GM19397 (cell line): Measurements from ENCODE around the gene TRPV4.

Experiments used
- ATAC-seq: cut with Tn5 transposase; IDR thresholded peaks from one replicate; pipeline ENCODE4 v1.9.1; 2021; ENCODE audit warnings: mild to moderate bottlenecking, moderate library complexity; ENCODE audit not compliant: unreplicated experiment

The TRPV4 gene

DNA sequence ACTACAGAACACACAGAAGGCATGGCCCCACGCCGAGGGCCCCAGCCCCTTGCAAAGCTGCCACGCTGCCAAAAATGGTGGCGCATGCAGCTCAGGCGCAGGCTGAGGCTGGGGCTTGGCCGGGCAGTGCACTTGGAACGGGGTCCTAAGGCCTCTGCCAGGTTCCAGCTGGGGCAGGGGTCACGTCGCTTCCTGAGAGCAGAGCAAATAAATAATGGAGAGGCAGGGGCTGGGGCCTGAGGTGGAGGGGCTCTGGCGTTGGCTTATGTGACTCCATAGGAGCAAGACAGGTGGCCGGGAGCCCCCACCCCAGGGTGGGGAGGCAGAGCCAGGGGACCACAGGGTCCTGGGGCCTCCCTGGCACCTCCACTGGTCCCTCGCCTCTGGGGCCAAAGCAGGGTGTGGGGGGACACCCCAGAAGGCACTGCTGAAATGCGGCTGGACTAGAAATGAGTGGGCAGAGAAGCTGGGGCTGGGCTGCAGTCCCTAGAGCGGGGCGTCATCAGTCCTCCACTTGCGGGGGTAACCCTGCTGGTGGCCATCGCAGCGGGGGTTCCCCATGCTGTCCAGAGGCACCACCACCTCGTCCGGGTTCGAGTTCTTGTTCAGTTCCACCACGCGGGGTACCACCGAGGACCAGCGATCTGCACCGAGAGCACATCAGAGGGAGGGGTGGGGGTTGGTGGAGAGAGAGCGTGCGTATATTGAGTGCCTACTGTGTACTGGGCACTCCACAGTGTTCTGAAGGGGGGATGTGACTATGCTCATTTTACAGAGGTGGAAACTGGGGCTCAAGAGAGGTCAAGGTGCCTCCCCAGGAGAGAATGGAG, 49.8 kb downstream of the TRPV4 start:
- ATAC-seq = no peak

GRCh38 chr12:109782326-109782703, 50.9 kb downstream of the TRPV4 start:
- no peak for ATAC-seq

- ATAC-seq = no peak
Observed at GRCh38 chr12:109781668-109782325, 51.4 kb downstream of the TRPV4 start.

DNA sequence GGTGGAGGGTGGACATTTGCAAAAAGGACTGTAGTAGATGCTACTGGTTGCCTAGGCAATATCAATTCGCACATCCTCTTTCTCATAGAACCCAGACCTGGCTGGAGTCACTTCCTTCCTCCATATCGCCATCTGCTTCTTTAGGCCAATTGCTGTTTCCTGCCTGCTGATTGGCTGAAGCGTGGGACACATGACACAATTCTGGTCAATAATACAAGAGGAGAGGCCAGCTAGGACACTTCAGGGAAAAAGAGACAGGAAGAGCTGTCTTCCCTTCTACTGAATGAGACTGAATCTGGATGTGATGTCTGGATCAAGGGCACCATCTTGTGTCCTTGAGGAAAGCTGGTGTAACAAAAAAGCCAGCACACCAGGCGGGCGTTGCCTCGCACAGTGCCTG, 53.8 kb downstream of the TRPV4 start:
- no peak for ATAC-seq

- ATAC-seq = no peak
Observed at GRCh38 chr12:109778684-109779083, 54.5 kb downstream of the TRPV4 start.

DNA sequence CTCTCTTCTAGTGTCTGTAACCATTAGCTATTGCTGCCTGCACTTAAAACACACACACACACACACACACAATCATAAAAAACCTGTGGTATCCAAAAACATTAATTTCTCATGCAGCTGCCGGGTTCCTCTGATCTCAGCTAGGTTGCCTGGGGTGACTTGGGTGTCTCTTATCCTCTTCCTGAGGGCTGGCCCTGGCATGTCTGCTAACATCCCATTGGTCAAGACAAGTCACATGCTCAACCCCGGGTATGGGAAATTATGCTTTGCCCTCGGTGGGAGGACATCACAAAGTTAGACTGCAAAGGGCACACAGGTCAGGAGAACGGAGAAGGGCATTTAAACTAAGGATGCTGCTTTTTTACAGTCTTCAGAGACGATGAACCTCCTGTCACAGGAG, 55.7 kb downstream of the TRPV4 start:
- no peak for ATAC-seq

GRCh38 chr12:109776624-109777023, 56.6 kb downstream of the TRPV4 start:
- no peak for ATAC-seq

GRCh38 chr12:109775172-109775881, 57.9 kb downstream of the TRPV4 start:
- ATAC-seq = no peak

DNA sequence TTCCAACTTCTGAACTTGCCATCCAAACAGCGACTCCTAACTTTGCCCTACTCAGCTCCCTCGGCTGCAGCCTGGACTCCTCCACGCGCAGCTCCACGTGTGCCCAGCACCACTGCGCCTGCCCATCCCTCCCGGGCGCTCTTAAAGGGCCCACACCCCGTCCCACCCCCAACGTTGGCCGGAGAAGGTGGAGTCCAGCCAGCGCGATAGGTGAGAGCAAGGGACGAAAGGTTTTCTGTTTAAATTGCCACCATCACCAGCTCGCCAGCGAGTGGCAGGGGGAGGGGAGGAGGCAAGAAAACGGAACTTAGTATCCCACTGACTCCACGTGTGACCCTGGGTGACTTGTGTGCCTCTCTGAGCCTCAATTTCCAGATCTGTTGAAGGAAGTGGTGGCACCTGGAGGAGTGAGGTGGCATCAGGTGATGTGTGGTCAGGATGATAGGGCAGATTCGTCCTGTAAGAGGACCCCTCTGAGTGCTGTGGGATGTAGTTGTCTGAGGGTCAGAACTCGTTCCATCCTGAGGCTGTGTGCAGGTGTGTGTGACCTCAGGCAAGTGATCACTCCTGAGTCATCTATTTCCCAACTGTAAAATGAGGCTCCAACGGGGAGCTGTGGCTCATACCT, 59.7 kb downstream of the TRPV4 start:
- no peak for ATAC-seq

DNA sequence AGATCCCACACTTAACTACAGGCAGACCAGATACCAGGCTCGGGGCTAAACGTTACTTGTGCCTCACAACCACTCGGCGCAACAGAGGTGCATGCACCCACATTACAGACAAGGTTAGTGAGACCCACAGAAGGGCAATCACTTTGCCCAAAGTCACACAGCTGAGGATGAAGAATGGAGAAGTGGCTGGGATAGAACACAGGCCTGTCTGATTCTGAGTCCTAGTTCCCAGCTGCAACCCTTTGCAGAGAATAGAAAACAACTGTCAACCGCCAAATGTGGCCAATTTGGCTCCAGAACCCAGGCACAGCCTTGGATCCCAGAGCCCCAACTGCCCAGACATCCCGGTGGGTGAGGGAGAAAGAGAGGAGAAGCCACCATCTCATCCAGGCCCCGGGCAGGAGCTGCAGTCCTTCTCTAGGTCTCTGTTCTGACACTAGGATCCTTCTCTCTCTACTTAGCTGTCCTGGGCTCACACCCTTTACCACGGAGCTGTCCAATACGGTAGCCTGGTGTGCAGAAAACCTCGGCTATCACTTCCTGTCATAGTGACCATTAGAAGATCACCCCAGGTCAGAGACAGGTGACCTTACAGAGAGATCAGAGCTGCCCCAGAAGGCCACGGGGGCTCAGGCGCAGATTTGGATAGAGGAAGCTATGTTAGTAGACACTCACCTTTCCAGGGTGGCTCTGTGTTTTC, 60.4 kb downstream of the TRPV4 start:
- ATAC-seq = no peak

DNA sequence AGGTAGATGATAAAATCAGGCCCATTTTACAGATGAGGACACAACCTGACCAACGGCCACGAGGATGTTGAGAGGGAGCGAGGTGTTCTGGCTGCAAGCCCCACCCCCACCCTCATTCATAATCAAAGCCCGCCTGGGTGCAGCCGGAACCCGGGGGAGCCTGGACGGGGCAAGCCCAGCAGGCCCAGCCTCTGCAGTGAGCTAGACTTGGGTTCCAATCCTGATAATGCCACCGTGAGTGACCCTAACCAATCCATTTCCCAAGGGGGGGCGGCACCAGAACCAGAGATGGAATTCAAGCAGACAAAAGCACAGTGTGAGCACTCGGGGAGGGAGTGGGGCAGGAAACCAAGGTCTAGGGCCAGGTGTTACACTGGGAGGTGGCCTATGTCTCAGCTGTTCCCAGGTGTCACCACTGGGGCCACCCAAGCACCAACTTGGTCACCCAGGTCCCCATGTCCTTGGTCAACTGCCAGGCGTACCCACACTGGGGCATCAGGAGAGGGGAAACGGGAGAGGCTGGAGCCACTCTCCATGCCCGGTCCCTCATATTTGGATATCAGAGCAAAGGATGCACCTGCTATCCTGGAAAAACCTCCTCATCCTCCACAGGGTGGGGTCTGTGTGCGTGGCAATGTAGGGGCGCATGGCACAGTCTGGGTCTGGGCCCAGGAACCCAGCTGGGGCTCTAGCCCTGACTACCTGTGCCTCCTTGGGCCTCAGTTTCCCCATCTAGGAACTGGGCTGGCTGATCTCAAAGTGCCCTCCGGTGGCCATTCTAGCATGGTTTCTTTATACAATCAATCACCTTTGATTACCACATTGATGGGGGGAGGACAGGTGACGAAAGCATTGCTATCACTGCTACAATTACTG, 61.2 kb downstream of the TRPV4 start:
- ATAC-seq = no peak

- no peak for ATAC-seq
Observed at GRCh38 chr12:109770861-109771670, 62.1 kb downstream of the TRPV4 start.

- no peak for ATAC-seq
Observed at GRCh38 chr12:109770104-109770860, 62.9 kb downstream of the TRPV4 start.

DNA sequence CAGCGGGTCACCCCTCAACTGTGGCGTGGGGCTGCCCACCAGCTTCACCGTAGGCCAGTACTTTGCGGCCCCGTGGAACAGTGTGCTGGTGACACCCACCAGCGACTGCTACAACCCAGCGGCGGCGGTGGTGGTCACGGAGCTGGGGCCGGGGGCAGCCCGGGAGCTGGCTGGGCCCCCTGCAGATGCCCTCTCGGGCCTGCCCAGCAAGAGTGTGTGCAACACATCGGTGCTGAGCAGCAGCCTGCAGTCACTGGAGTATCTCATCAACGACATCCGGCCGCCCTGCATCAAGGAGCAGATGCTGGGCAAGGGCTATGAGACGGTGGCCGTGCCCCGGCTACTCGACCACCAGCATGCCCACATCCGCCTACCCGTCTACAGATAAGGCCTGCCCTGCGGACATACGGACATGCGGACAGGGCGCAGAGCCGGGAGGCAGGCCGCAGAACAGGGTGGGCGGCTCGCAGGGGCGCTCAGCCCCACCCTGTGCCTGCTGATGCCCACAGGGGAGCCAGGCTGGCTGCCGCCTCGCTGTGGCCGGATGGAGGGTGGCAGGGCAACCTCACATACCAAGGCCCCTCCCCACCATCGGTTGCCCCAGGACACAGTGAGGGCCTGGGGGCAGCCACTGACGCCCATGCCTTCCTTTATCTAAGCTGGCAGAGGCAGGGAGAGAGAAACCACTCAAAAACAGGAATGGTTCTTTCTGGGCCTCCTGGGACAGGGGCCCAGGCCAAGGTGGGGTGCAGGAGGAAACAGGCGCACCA, 64.1 kb downstream of the TRPV4 start:
- no peak for ATAC-seq

GRCh38 chr12:109767991-109768900, 65.0 kb downstream of the TRPV4 start:
- no peak for ATAC-seq

DNA sequence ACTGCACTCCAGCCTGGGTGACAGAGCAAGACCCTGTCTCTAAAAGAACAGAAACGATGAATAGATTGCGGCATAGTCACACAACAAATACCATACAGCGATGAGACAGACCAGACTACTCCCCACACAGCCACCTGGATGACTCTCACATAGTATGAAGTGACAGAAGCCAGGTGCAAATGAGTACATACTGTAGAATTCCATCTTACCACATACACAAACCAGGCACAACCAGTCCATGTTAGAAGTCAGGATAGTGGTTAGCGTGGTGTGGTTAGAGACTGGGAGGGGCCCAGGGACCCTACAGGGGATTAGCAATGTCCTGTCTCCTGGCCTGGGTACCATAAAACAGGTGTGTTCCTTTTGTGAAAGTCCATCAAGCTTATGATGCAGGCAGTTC, 65.7 kb downstream of the TRPV4 start:
- ATAC-seq = no peak
